Measurements from ENCODE around the gene SMC1B.
A peak's percentile ranks its signal among the peaks of the same experiment; 100 is the strongest.
"Not testable (repeated sequence)": the region's sequence is repeated elsewhere in the genome, so short reads cannot be mapped to it uniquely, and the experiment has no call there.

The SMC1B gene, protein sequence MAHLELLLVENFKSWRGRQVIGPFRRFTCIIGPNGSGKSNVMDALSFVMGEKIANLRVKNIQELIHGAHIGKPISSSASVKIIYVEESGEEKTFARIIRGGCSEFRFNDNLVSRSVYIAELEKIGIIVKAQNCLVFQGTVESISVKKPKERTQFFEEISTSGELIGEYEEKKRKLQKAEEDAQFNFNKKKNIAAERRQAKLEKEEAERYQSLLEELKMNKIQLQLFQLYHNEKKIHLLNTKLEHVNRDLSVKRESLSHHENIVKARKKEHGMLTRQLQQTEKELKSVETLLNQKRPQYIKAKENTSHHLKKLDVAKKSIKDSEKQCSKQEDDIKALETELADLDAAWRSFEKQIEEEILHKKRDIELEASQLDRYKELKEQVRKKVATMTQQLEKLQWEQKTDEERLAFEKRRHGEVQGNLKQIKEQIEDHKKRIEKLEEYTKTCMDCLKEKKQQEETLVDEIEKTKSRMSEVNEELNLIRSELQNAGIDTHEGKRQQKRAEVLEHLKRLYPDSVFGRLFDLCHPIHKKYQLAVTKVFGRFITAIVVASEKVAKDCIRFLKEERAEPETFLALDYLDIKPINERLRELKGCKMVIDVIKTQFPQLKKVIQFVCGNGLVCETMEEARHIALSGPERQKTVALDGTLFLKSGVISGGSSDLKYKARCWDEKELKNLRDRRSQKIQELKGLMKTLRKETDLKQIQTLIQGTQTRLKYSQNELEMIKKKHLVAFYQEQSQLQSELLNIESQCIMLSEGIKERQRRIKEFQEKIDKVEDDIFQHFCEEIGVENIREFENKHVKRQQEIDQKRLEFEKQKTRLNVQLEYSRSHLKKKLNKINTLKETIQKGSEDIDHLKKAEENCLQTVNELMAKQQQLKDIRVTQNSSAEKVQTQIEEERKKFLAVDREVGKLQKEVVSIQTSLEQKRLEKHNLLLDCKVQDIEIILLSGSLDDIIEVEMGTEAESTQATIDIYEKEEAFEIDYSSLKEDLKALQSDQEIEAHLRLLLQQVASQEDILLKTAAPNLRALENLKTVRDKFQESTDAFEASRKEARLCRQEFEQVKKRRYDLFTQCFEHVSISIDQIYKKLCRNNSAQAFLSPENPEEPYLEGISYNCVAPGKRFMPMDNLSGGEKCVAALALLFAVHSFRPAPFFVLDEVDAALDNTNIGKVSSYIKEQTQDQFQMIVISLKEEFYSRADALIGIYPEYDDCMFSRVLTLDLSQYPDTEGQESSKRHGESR

DNA sequence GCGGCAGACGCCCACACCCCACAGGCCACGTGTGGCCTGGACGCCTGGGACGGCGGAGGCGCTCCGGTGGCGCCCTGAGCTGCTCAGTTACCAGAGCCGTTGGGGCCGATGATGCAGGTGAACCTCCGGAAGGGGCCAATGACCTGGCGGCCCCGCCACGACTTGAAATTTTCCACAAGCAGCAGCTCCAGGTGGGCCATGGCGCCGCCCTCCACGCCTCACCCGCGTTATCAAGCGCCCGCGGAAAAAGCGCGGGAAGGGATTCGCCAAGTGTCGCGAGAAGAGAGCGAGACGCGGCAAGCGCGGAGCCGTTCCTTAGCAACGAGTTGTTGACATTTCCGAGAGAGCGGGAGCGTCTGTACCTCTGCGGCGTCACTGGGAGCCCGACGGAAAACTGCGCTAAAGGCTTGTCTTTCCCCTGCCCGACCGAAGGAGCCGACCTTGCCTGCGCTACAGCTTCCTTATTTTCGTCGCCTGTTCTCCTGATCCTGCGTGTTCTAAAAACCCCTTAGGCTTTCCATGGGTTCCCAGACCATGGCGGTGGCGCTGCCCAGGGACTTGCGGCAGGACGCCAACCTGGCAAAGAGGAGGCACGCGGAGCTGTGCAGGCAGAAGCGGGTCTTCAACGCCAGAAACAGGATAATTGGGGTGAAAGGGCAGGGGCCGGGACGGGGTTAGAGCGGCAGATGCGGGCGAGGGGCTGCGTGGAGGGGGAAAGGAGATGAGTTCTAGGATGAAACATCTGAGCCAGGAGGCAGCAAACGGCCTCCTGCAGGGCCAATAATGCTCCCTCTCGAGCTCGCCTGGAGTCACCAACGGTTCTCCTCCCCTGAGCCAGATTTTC lies at the start of gene SMC1B, which contains the start of gene RIBC2:
TSS of gene SMC1B (minus strand) at position 232 of the 844 bp plus-strand sequence. CDS start at position 200, 32 bp downstream.
TSS of gene RIBC2 (plus strand) at position 326 of the 844 bp plus-strand sequence. CDS start at position 520, 194 bp downstream.
- DNase-seq (ENCODE audit: low read depth in 2 of 2), result peak; percentile 54 to 70

DNA sequence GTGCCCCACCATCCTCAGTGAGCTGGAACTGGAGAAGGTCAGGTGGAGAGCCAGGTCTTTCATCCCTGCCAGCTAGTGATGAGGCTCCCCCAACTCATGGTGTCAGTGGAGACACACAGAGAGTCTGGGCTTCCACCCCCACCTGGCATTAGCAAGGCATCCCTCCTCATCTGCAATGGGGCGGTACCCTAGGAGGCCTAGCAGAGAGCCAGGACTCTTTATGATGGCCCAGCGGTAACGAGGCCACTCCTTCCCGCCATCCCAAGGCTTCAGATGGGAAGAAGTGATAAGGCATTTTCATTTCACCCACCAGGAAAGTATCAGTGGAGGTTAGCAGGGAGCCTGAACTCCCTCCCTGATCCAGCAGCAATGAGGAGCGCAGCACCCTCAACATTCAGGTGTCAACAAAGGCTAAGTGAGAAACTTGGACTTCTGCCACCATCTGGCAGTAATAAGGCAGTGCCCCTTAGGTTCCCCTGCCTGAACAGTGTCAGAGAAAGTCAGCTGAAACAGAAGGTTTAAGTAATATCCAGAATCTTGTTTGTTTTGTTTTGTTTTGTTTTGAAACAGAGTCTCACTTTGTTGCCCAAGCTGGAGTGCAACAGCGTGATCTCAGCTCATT lies 48.7 kb upstream of the SMC1B start:
- no peak for DNase-seq (ENCODE audit: low read depth in 2 of 2)

DNA sequence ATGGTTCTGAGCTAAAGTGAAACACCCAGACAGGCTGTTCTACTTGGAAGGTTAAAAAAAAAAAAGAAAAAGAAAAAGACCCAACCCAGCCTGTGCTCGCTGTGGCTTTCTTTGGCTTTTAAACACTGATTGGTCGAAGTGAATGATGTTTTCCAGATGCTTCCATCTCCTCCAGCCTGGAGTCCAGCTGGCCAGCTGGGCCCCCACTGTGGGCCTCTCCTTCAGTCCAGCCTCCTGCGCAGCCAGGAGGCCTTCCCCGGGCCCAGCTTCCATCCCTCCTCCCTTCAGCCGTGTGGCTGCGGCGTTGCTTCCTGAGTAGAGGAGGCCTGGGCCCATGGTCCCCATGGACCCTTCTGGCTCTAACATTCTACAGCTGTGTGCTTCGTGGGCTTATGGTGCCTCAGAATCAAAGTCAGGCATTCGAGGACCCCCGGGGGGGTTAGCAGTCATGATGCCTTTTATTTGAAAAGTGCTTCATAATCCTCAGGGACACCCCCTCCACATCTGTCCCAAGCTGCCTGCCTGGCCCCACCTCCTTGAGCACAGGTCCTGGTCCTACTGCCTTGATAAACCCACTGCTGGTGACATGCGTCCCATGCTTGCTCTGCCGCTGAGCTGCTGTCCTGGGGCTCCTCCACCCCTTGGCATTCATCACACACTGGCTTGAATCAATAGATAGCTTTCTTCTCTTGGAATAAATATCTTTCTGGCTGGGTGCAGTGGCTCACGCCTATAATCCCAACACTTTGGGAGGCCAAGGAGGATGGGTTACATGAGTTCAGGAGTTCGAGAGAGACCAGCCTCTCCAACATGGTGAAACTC lies 47.1 kb upstream of the SMC1B start:
- DNase-seq (ENCODE audit: low read depth in 2 of 2), result no peak

- DNase-seq (ENCODE audit: low read depth in 2 of 2), result no peak
Observed at GRCh38 chr22:45459235-45459634, 45.8 kb upstream of the SMC1B start.

DNA sequence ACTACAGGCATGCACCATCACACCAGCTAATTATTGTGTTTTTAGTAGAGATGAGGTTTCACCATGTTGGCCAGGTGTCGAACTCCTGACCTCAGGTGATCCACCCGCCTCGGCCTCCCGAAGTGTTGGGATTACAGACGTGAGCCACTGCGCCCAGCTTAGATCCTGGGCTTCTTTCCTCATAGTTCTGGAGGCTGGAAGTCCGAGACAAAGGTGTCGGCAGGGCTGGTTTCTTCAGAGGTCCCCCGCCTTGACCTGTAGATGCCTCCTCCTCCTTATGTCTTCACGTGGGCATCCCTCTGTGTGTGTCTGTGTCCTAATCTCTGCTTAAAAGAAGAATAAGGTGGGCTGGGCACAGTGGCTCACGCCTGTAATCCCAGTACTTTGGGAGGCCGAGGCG lies 45.1 kb upstream of the SMC1B start:
- DNase-seq (ENCODE audit: low read depth in 2 of 2), result no peak

GRCh38 chr22:45456811-45457210 lies 43.4 kb upstream of the SMC1B start:
- no peak for DNase-seq (ENCODE audit: low read depth in 2 of 2)

GRCh38 chr22:45455621-45456020 lies 42.2 kb upstream of the SMC1B start:
- DNase-seq (ENCODE audit: low read depth in 2 of 2), result no peak

DNA sequence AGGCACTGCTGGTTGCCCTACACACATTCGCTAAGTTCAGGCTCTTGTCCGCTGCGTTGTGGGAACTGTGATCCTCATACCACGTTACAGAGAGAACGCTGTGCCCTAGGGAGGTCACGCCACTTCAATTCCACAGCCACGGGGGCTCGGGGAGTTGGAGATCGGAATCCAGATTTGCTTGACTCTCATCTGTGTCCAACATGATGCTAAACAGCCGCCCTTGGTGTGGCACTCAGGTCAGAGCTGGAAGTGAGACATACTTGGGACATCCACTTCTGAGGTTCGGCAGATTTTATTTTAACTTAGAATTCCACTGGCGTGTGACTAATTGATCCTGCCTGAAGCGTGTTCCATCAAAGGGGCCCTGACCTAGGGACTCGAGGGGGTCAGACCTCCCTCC lies 41.8 kb upstream of the SMC1B start:
- DNase-seq (ENCODE audit: low read depth in 2 of 2), result no peak

- DNase-seq (ENCODE audit: low read depth in 2 of 2), result no peak
Observed at GRCh38 chr22:45454275-45454674, 40.9 kb upstream of the SMC1B start.

GRCh38 chr22:45453764-45454163 lies 40.4 kb upstream of the SMC1B start:
- no peak for DNase-seq (ENCODE audit: low read depth in 2 of 2)

DNA sequence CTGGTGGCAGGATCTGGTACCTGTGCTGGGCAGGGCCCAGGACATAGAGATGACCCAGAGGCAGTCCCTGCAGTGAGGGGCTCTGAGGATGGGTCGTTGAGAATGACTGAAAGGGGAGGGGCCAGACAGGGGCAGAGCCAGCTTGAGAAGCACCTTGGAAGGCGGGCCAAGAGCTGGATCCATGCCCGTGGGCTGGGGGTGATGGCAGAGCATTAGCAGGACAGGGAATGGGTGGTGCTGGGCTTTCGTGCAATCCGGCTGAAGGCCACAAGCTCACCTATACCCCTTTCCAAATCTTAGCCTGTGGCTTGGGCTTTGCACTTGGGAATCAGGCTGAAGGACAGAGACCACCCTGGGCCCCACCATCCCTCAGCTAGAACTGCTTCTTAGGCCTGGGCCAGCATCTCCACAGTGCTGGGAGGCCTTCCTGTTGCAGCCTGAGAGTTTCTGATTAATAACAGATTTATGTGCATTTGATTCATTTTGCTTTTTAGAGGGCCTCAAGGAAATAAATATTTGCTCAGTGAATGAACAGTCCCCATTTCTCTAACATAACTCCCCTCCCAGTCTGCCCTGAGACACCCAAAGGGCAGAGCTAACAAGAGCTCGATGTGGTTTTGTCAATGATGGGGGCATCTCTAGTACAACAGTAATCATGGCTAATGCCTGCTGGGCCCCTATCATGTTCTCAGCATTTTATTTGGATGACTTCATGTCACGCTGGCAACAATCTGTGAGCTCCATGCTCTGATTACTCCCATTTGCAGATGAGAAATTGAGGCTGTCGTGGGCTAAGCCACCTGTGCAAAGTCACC lies 39.4 kb upstream of the SMC1B start:
- DNase-seq (ENCODE audit: low read depth in 2 of 2), result no peak

GRCh38 chr22:45451972-45452371 lies 38.6 kb upstream of the SMC1B start:
- DNase-seq (ENCODE audit: low read depth in 2 of 2), result no peak

GRCh38 chr22:45450921-45451651 lies 37.7 kb upstream of the SMC1B start:
- DNase-seq (ENCODE audit: low read depth in 2 of 2), result no peak

GRCh38 chr22:45450101-45450785 lies 36.8 kb upstream of the SMC1B start:
- no peak for DNase-seq (ENCODE audit: low read depth in 2 of 2)

DNA sequence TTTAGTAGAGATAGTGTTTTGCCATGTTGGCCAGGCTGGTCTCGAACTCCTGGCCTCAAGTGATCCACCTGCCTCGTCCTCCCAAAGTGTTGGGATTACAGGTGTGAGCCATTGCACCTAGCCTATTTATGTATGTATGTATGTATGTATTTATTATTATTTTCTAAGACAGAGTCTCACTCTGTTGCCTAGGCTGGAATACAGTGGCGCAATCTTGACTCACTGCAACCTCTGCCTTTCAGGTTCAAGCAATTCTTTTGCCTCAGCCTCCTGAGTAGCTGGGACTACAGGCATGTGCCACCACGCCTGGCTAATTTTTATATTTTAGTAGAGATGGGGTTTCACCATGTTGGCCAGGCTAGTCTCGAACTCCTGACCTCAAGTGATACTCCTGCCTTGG lies 36.0 kb upstream of the SMC1B start:
- not testable (repeated sequence) for DNase-seq (ENCODE audit: low read depth in 2 of 2)

- DNase-seq (ENCODE audit: low read depth in 2 of 2), result no peak
Observed at GRCh38 chr22:45448431-45448830, 35.0 kb upstream of the SMC1B start.

DNA sequence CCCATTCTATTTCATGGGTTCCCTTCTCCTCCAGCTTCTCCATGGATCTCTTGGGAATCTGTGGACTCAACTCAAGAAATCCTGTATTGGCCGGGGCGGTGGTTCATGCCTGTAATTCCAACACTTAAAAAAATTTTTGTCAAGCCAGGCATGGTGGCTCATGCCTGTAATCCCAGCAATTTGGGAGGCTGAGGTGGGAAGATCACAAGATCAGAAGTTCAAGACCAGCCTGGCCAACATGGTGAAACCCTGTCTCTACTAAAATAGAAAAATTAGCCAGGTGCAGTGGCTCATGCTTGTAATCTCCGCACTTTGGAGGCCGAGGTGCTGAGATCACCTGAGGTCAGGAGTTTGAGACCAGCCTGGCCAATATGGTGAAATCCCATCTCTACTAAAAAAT lies 34.2 kb upstream of the SMC1B start:
- not testable (repeated sequence) for DNase-seq (ENCODE audit: low read depth in 2 of 2)
